SK-N-SH (cell line): Measurements from ENCODE around the gene UNC93A.

ENCODE experiments used
- EP300 ChIP-seq, 2 experiments: IDR thresholded peaks; 2 replicates each; pipeline versions ENCODE4 v1.4.0 to v1.6.1; 2012; ENCODE audit warnings: borderline replicate concordance in 1 of 2, low read depth in 1 of 2, low read length in 1 of 2
- EZH2phosphoT487 ChIP-seq: fragments of 200-600 bp; sonication (generic); IDR thresholded peaks from 2 replicates; pipeline ENCODE4 v1.6.1; 2017; ENCODE audit warnings: low read depth, mixed run types, mild to moderate bottlenecking, antibody characterized with exemption, moderate library complexity, borderline replicate concordance
- POLR2AphosphoS5 ChIP-seq: IDR thresholded peaks from 2 replicates; pipeline ENCODE4 v1.6.1; 2012; ENCODE audit warnings: low read depth, low read length
- RXRA ChIP-seq: IDR thresholded peaks from 2 replicates; pipeline ENCODE4 v1.4.0; 2012; ENCODE audit warnings: low read depth, mild to moderate bottlenecking, borderline replicate concordance
- TF ChIP-seq, protein P1 (sequence below): fragments of 200-600 bp; sonication (generic); IDR thresholded peaks from 2 replicates; pipeline ENCODE4 v1.6.1; 2017; ENCODE audit warnings: antibody characterized with exemption, mild to moderate bottlenecking, moderate library complexity

- TF ChIP-seq, protein P1, sequence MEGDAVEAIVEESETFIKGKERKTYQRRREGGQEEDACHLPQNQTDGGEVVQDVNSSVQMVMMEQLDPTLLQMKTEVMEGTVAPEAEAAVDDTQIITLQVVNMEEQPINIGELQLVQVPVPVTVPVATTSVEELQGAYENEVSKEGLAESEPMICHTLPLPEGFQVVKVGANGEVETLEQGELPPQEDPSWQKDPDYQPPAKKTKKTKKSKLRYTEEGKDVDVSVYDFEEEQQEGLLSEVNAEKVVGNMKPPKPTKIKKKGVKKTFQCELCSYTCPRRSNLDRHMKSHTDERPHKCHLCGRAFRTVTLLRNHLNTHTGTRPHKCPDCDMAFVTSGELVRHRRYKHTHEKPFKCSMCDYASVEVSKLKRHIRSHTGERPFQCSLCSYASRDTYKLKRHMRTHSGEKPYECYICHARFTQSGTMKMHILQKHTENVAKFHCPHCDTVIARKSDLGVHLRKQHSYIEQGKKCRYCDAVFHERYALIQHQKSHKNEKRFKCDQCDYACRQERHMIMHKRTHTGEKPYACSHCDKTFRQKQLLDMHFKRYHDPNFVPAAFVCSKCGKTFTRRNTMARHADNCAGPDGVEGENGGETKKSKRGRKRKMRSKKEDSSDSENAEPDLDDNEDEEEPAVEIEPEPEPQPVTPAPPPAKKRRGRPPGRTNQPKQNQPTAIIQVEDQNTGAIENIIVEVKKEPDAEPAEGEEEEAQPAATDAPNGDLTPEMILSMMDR = no peak
- TF ChIP-seq POLR2AphosphoS5 (no peak), EP300 (IDR thresholded peaks at IDR 0.05; ENCODE audit: borderline replicate concordance in 1 of 2, low read depth in 1 of 2, low read length in 1 of 2) (no peak), EZH2phosphoT487 (no peak), RXRA (no peak)
Observed at GRCh38 chr6:167356874-167357273, 65.8 kb downstream of the UNC93A start.
